ENCODE data around the gene ARHGAP23.

- TF ChIP-seq CTCF (IDR thresholded peaks at IDR 0.05; ENCODE audit: extremely low read depth in 1 of 2, insufficient read depth in 1 of 2, low read depth in 1 of 2, low read length in 2 of 2) (no peak), POLR2A (IDR thresholded peaks at IDR 0.05; ENCODE audit: low read depth, low read length) (no peak)
- TF ChIP-seq, protein P1, sequence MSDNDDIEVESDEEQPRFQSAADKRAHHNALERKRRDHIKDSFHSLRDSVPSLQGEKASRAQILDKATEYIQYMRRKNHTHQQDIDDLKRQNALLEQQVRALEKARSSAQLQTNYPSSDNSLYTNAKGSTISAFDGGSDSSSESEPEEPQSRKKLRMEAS (IDR thresholded peaks at IDR 0.05; ENCODE audit: insufficient read depth, insufficient read length), result no peak
Observed at GRCh38 chr17:38435795-38436194, 7.5 kb downstream of the ARHGAP23 start.
